Measurements from ENCODE around the gene DNAL4. TPM values are rescaled to one million over a fixed set of nuclear protein-coding genes. Genes with fewer than 3 reads are reported as not detected.
A peak's percentile ranks its signal among the peaks of the same experiment; 100 is the strongest.

DNAL4 gene
- total RNA-seq, 1 donor from 2014 or later: 21.3 TPM

- DNase-seq (no peak), ATAC-seq (no peak)
- Histone ChIP-seq H3K4me1 (peaks cover 12% of the 10 kb centered on the region), H3K9me3 (no peaks in the 10 kb centered on the region), H3K4me3 (no peak overlapping the region), H3K27me3 (ENCODE audit: low read depth) (peaks cover 35% of the 10 kb centered on the region), H3K36me3 (no peaks in the 10 kb centered on the region), H3K27ac (no peak overlapping the region)
- no peak for TF ChIP-seq CTCF (IDR thresholded peaks at IDR 0.05)
- intact Hi-C loops (cut with DNase I): no loop called here
Observed at GRCh38 chr22:38840129-38840528, 46.2 kb upstream of the DNAL4 start.

- intact Hi-C loops (cut with DNase I): no loop called here
- no peak for ATAC-seq
- Histone ChIP-seq H3K9me3 (no peaks in the 10 kb centered on the region), H3K36me3 (no peaks in the 10 kb centered on the region), H3K4me1 (peaks cover 12% of the 10 kb centered on the region), H3K4me3 (no peak overlapping the region), H3K27me3 (ENCODE audit: low read depth) (peaks cover 34% of the 10 kb centered on the region), H3K27ac (no peak overlapping the region)
- DNase-seq: no peak
- no peak for TF ChIP-seq CTCF (IDR thresholded peaks at IDR 0.05)
Observed at GRCh38 chr22:38839686-38840085, 45.7 kb upstream of the DNAL4 start.

- Histone ChIP-seq H3K4me1 (peaks cover 2% of the 10 kb centered on the region), H3K27me3 (ENCODE audit: low read depth) (peaks cover 23% of the 10 kb centered on the region), H3K9me3 (no peaks in the 10 kb centered on the region), H3K27ac (no peak overlapping the region), H3K4me3 (no peak overlapping the region), H3K36me3 (no peaks in the 10 kb centered on the region)
- DNase-seq (no peak), ATAC-seq (no peak)
- intact Hi-C loops (cut with DNase I): no loop called here
- no peak for TF ChIP-seq CTCF (IDR thresholded peaks at IDR 0.05)
Observed at GRCh38 chr22:38837414-38837928, 43.5 kb upstream of the DNAL4 start.

GRCh38 chr22:38835888-38836301 is 42.0 kb upstream of the DNAL4 start:
- H3K27ac ChIP-seq: no peak overlapping the region
- TF ChIP-seq CTCF (IDR thresholded peaks at IDR 0.05): no peak
- H3K9me3 ChIP-seq: no peaks in the 10 kb centered on the region
- no peaks in the 10 kb centered on the region for H3K4me1 ChIP-seq
- H3K4me3 ChIP-seq: no peak overlapping the region
- H3K27me3 ChIP-seq (ENCODE audit: low read depth): peaks cover 7% of the 10 kb centered on the region
- intact Hi-C loops (cut with DNase I): no loop called here
- H3K36me3 ChIP-seq: no peaks in the 10 kb centered on the region
- DNase-seq: no peak
- no peak for ATAC-seq

- Histone ChIP-seq H3K27me3 (ENCODE audit: low read depth) (peaks cover 5% of the 10 kb centered on the region), H3K27ac (no peak overlapping the region), H3K4me3 (no peak overlapping the region), H3K36me3 (no peaks in the 10 kb centered on the region), H3K4me1 (no peaks in the 10 kb centered on the region), H3K9me3 (no peaks in the 10 kb centered on the region)
- DNase-seq (peak; percentile 14), ATAC-seq (no peak)
- intact Hi-C loops (cut with DNase I): no loop called here
- TF ChIP-seq CTCF (IDR thresholded peaks at IDR 0.05): no peak
Observed at GRCh38 chr22:38834991-38835390, 41.0 kb upstream of the DNAL4 start.
